Activated CD4-positive, alpha-beta T cell treated with anti-CD3 and anti-CD28 coated beads for 24 hours (primary cell): ENCODE data around the gene AKAP6.
"Not testable (repeated sequence)": the region's sequence is repeated elsewhere in the genome, so short reads cannot be mapped to it uniquely, and the experiment has no call there.

Source experiments
- DNase-seq, 2 donors: peaks; one replicate each; pipeline ENCODE4 v3.0.0-alpha.2; 2020; ENCODE audit warnings: low read depth in 2 of 2

The AKAP6 gene

GRCh38 chr14:32373174-32373573 is 44.1 kb downstream of the AKAP6 start:
- not testable (repeated sequence) for DNase-seq

GRCh38 chr14:32374155-32374554 is 45.1 kb downstream of the AKAP6 start:
- no peak for DNase-seq

- no peak for DNase-seq
Observed at GRCh38 chr14:32375663-32376062, 46.6 kb downstream of the AKAP6 start.

DNA sequence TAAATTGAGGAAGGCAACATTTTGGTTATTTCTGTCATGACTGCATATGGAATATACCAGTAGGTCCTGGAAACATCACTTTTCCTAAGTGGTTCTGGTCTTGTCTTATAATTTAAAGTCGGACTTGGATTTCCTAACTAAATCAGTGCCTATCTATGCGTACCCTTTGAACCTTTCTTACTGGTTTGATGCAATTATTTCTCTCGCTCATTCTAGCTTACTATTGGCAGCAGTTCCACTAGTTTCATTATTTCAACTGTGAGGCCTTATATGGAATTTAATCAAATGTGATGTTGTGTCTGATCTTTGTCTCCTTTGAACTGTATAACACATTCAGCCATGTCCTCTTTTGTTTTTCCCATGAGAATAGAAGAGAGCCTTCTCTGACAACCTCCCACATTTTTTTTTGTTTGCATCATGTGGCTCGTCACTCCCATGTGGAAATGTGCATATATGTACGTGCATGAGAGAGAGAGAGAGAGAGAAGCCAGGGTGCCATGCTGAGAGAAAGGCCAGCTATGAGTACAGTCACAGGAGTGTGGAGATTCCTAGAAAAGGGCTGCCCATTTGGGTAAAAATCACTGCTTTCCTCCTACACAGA is 48.0 kb downstream of the AKAP6 start:
- no peak for DNase-seq

DNA sequence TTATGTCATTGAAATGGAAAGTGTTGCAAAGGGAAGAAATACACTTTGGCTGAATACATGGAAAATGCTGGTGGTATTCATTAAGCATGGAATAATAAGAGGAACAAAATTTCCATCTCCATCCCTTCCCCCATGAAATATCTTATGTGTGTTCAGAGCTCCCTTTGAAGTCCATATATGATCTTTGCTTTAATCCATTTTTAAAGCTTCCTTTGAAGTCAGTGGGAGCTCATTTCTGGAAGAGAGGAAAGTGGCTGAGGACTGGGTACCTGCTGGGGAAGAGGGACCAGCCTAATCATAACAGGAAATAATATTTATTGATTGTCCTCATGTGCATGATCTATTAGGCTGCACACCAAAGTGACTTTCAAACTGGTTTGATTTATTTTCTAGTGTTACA is 49.2 kb downstream of the AKAP6 start:
- DNase-seq, result no peak

- no peak for DNase-seq
Observed at GRCh38 chr14:32379447-32379846, 50.3 kb downstream of the AKAP6 start.

DNA sequence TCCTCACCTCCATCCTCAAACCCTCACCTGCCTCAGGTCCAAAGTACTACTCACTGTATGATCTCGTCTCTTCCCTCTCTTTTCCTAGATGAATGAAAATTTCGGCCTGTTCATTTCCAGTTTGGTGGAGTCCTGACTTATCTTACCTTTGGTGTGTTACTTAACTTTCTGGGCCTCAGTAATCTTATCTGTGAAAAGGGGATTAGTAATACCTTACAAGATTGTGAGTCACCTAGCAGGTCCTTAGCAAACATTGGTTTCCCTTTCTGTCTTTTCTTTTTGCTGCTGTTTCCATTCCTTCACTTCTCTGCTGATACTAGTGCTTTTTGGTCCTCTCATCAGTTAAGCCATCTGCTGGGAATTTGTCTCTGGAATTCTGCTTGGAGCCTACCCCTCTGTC is 52.8 kb downstream of the AKAP6 start:
- DNase-seq, result no peak

- no peak for DNase-seq
Observed at GRCh38 chr14:32382704-32383103, 53.6 kb downstream of the AKAP6 start.

GRCh38 chr14:32383364-32384009 is 54.4 kb downstream of the AKAP6 start:
- DNase-seq, result no peak

DNA sequence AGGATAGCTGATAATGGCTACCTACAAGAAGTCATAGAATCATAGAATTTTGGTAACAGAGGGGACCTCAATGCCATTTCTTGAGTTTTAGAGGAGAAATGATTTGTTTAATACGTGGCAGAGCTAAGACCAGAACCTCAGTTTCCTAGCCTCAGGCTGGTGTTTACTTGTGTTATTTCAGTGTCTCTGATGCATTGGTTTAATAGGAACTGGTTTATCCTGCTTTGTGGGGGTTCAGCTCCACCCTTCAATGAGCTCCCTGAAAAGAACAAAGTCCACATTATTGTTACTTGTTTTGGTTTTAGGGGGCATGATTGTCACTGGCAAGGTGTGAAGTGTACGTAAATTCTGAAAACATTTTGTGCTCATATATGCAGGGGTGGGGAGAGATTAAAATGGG is 55.4 kb downstream of the AKAP6 start:
- DNase-seq, result no peak

DNA sequence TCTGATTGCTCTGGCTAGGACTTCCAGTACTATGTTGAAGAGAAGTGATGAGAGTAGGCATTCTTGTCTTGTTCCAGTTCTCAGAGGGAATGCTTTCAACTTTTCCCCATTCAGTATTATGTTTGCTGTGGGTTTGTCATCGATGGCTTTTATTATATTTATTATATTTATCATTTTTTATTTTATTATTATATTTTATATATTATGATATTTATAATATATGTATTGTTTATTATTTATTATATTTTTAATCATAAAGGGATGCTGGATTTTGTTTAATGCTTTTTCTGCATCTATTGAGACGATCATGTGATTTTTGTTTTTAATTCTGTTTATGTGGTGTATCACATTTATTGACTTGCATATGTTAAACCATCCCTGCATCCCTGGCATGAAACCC is 58.2 kb downstream of the AKAP6 start:
- not testable (repeated sequence) for DNase-seq

DNA sequence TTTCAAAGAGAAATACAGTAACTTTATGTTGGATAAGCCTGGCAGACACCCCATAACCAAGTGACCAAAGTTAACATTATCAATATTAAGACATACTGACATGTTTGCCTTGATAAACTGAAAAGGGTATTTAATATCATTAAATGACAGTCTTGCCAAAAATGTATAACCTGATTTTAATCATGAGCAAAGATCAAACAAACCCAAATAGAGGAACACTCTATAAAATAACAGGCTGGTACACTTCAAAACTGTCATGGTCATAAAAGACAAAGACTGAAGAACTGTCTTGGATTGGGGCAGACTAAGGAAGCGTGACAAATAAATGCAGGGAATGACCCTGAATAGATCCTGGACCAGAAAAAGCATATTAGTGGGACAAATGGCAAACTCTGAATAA is 64.0 kb downstream of the AKAP6 start:
- DNase-seq, result no peak

DNA sequence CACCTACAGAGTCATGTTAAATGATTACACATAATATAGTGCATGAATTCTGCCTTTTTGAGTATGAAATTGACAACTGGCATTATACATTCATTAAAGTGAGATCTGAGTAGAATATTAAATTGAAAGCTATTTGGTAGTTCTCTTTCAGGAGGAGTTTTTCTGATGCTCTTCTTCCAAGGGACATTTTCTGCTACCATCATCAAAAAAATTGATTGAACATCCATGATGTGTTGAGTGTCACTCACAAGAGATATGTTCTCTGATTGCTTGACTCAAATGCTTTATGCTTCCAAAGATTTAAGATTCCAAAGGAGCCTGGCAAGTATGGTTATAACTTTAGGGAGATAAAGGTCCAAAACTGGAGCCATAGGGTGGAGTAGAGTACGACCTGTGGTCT is 64.9 kb downstream of the AKAP6 start:
- DNase-seq, result no peak

DNA sequence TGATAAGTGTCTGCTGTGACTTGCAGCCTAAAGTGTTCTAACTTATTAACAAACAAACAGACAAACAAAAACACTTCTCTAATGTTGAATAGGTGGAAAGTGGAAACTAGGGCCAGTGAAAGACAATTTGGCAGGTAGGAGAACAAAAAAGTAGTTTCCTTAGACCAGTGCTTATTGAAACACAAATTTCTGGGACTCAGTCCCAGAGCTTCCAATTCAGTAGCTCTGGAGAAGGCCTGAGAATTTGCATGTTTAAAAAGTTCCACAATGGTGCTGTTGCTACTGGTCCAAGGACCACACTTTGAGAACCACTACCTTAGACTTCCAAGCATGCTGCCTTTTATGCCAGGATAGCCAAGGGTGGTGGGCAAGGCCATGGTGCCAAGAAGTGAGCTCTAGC is 67.8 kb downstream of the AKAP6 start:
- DNase-seq, result no peak

DNA sequence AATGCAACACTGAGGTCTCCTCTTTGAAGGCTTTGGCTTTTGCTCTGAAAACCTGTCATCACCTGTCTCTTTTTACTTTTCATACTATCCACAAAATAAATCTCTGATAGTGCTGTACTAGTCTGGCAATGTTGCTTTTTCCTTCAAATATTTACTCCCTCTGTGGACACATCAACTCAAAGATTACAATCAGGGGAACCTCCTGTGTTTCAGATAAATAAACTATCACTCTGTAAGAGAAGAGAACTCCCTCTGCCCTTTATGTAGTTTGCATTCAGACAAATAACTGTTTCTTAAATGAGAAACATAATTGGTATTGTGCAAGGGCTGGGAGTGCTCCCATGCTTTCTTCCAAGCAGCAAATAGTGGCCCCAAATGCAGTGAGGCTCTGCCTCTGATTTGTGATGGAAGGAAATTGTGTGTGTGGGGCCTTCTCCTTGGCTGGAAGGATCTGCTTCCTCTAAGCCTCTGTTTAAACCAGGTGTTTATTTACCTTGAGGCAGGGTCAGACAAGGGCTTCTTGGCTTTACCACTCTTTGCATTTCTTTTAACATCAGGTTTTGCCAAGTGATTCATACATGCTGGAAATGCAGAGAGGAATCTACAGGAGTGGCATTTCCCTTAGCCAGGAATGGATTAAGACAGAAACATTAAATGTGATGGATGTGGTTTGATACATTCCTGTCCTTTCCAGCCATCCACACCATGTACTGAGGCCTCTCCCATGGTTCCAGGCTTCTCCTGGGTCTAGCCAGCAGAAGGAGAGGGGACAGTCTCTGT is 69.0 kb downstream of the AKAP6 start:
- DNase-seq, result no peak

GRCh38 chr14:32399920-32400319 is 70.8 kb downstream of the AKAP6 start:
- no peak for DNase-seq

DNA sequence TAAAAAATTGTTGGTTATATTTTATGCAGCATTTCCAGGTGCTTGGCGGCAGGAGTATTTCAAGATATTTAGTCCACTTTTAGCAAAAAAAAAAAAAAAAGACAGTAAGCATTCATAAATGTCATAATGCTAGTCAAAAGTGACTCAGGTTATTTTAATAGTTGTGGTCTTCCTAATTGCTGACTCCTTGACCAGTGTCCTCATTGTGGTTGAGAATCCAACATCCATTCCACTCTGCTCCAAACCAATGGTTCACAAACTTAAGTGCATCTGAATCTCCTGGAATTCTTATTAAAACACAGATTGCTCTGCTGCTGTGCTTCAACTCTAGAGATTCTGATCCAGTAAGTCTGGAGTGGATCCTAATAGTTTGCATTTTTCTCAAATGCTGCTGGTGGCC is 71.4 kb downstream of the AKAP6 start:
- DNase-seq, result no peak

GRCh38 chr14:32403021-32403420 is 73.9 kb downstream of the AKAP6 start:
- no peak for DNase-seq

DNA sequence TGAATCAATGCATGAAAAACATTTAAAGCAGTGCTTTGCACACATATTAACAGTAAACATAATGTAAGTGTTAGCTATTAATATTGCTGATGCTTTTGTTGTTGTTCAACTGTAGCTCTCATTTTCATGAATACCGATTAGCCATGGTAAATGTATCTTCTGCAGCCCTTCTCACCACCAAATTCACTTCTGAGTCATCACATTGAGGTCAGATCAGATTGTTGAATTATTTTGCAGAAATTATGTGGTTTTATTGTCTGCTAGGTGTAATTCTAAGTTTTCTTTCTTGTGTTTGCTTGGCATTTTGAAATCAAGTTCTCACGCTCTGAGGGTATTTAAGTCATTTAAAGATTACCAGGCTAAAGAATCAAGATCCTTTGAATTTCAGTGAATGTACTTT is 74.6 kb downstream of the AKAP6 start:
- no peak for DNase-seq

DNA sequence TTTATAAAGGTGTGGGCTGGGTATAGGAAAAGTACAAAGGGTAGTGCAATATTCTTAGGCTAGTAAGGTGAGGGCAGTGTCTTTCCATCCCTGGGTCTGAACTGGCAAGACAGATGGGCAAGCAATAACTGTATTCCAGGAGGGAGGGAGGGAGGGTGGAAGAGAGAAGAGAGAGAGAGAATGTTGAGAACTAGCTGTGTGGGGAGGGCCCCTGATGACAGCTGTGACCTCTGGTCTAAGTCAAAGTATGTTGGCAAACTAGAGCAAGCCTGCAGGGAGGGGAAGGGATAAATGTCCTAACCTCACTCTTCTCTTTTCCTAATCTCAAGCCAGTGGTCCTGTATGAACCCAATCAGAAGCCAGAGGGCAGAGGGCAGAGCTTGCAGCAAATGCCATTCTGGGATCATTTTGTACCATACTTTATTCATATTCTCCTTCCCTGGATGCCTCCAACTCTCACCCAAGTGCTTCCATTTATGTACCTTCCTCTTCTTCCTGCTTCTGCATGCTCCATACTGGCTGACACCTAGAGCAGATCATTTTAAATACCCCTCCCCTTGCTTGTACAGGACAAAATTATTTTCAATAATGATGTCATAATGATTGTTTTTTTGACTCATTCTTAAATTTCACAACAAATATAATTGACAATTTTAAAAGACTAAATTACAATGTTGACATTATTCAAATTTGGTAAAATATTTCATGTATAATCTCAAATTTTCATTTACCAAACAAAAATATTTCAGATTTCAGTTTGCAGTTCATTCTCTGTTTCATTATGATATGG is 75.9 kb downstream of the AKAP6 start:
- no peak for DNase-seq

GRCh38 chr14:32405856-32406255 is 76.8 kb downstream of the AKAP6 start:
- no peak for DNase-seq

DNA sequence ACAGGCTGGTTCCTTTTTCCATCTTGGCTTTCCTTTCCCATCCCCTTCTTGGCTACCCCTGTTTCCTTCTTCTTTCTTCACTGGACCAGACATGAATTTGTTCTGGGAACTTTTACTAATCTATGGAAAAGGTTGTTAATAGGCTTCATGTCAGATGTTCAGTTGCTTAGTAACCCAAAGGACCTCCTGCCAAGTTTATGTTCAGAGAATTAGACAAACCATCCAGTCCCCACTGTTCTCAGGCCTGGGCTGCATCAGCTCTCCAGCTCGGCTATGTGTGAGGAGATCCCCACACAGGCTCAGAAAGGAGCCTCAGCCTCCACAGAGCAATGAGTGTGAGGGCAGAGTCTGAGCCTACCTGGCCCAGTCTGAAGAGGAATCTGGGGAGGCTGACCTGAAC is 78.0 kb downstream of the AKAP6 start:
- DNase-seq, result no peak
